ENCODE data around the gene RBM48.
"Not testable (repeated sequence)": the region's sequence is repeated elsewhere in the genome, so short reads cannot be mapped to it uniquely, and the experiment has no call there.

The RBM48 gene

DNA sequence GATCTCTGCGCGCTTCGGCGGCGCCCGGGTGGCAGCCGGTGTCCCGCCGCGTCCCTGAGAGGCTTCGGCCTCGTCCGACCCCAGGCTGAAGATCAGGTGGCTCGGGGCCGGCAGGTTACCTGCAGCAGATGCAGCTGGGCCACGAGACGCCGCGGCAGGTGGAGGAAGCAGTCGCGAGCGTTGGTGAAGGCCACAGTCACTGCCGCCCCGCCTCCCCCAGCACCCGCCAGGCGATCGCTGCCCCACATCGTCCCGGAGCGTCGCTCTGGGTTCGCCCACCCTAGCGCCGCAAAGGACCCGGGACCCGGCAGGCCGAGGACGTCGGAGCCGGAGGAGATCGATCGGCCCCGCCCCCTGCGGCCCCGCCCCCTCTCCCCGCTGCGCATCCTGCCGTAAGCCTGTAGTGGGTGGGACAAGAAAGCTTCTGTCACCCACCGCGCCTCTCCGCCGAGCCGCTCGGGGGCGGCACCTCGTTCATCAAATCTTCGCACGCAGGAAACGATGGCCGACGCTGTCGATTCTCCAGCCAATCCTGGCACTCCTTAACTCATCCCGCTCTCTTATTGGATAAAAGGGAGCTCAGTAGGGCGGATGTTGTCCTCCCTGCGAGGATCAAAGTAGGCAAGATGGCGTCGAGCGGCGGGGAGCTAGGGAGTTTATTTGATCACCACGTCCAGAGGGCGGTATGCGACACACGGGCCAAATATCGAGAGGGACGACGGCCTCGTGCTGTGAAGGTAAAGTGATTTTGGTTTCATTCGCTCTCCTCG is at the start of gene RBM48, which contains the start of gene PEX1:
Gene RBM48, plus strand, starts transcription at position 608 of the 770 bp plus-strand sequence. Its CDS starts 19 bp downstream, at position 627.
Gene PEX1, minus strand, starts transcription at position 333 of the 770 bp plus-strand sequence. Its CDS starts 85 bp downstream, at position 248.
- DNase-seq: peak; percentile 92

DNA sequence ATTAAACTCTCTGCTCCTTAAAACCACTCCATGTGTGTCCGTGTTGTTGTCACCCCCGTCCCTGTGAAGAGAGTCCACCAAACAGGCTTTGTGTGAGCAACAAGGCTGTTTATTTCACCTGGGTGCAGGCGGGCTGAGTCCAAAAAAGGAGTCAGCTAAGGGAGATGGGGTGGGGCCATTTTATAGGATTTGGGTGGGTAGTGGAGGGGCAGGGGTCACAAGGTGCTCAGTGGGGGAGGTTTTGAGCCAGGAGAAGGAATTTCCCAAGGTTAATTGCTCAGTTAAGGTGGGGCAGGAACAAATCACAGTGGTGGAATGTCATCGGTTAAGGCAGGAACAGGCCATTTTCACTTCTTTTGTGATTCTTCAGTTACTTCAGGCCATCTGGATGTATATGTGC is 49.4 kb upstream of the RBM48 start:
- DNase-seq: not testable (repeated sequence)

GRCh38 chr7:92483624-92484023 is 45.0 kb upstream of the RBM48 start:
- not testable (repeated sequence) for DNase-seq

DNA sequence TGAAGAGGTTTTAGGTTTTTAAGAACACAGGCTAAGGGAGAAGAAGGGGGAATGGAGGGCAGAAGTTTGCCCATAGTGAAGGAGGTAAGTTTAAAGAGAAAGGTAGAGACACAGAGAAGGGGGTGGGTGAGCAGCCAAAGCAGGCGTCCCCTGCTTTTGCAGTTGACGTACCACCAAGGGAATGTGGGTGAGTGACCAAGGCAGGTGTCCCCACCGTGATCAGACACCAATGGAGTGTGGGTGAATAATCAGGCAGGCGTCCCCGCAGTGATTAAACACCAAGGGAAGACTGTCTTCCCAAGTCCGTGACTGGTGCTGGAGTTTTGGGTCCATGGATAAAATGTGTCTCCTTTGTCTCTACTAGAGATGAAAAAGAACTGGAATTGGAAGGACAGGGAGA is 44.4 kb upstream of the RBM48 start:
- DNase-seq: not testable (repeated sequence)

- no peak for DNase-seq
Observed at GRCh38 chr7:92485267-92485892, 43.2 kb upstream of the RBM48 start.

DNA sequence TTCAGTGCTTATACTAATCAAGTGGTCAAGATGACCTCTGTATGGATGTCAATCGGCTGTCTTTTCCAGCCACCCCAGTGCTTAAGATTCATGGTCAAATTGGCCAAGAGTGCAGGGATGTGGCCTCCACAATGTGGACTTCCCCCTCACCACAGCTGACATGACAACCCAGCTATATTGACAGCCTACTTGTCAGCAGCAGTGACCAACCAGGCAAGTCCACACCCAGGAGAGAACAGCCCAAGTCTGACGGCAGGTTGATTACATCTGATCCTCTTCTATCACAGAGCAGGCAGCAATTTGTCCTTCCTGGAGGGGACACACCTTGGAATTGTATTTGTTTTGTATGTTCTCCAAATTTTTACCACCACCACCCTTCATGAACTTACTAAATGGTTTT is 42.6 kb upstream of the RBM48 start:
- DNase-seq: no peak

GRCh38 chr7:92487804-92488203 is 40.8 kb upstream of the RBM48 start:
- DNase-seq: no peak

- DNase-seq: no peak
Observed at GRCh38 chr7:92489634-92490033, 39.0 kb upstream of the RBM48 start.

DNA sequence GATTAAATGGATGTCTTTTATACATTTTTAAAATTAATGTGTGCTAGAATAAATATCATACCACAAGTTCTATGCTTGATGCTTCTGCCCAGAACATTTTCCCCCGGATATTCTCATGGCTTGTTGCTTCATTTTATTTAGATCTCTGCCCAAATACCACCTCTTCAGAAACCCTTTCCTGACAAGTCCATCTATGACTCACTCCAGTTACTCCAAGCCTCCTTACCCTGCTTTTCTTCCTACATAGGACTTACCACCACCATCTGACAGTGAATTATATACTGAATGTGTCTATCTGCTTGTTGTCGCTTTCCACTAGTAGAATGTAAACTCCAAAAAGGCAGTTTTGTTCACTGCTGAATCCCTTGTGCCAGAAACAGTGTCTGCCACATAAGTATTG is 31.7 kb upstream of the RBM48 start:
- DNase-seq: no peak

DNA sequence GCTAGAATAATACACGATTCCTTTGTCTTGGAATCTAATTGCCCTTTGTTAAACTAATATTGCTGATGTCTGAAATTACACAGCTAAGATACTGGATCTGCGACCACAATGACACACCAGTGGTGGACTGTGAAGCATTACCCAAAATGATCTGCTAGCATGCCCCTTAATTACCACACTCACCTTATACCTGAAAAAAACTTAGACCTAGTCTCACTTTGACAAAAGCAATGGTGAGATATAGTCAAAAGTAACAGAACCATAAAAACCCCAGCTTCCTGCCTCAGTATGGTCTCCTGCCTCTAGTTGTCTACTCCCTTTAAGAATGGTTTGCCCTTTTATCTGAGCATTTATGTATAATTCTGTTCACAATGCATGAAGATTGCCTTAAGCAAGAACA is 30.0 kb upstream of the RBM48 start:
- DNase-seq: no peak

- no peak for DNase-seq
Observed at GRCh38 chr7:92503767-92504166, 24.8 kb upstream of the RBM48 start.

GRCh38 chr7:92504563-92504962 is 24.0 kb upstream of the RBM48 start:
- DNase-seq: no peak

GRCh38 chr7:92506363-92506762 is 22.2 kb upstream of the RBM48 start:
- no peak for DNase-seq

DNA sequence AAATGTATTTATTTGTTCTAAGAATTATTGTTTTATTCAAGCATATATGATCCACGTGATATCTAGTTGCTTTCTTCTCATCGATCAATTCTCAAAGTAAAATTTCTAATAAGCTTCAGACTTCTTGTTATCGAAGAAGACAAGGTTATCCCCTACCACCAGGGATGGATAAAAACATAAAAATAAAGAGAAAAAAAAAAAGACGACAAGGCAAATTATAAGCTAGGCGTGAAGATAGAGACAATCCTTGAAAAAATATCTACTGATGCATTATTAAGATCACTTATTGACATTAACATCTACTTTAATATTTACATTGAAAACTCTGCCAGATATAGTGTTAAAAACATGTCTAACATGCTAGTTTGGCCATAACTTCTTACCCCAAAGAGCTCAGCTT is 19.6 kb upstream of the RBM48 start:
- DNase-seq: no peak

DNA sequence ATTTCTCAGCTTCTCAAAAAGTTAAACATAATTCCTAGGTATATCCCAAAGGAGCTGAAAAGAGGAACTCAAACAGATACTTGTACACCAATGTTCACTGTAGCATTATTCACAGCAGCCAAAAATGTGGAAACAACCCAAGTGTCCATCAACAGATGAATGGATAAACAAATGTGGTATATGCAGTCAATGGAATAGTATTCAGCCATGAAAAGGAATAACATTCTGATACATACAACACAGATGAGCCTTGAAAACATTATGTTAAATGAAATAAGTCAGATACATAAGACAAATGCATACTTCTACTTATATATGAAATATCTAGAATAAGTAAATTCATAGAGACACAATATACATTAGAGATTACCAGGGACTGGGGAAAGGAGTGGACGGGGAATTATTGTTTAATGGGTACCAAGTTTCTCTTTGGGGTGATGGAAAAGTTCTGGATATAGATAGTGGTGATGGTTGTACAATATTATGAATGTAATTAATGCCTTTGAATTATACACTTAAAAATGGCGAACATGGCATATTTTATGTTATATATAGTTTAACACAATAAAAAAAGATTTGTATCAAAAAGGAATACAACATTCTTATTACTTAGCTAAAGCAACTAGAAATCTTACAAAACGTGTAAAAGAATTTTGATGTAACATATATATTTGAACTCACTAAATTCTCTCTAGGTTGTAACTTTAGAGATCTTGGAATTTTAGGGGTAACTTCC is 15.3 kb upstream of the RBM48 start:
- DNase-seq: no peak

- no peak for DNase-seq
Observed at GRCh38 chr7:92517631-92518030, 11.0 kb upstream of the RBM48 start.

GRCh38 chr7:92520024-92520423 is 8.6 kb upstream of the RBM48 start:
- DNase-seq: no peak

DNA sequence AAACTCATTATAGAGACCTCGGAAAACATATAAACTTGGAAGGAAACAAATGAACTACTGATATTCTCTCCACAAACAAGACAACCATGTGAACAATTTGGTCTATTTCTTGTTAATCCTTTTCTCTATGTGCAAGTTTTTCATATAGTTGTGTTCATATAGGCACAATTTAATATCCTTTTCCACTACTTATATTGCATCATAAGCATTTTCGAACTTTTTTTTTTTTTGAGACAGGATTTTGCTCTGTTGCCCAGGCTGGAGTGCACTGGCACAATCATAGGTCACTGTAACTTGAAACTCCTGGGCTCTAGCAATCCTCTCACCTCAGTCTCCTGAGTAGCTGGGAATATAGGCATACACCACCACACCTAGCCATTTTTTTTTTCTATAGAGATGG is 5.5 kb upstream of the RBM48 start:
- DNase-seq: no peak

- DNase-seq: peak; percentile 40
Observed at GRCh38 chr7:92527300-92528187, 1.1 kb upstream of the RBM48 start.

- no peak for DNase-seq
Observed at GRCh38 chr7:92528958-92529264, 316 bp downstream of the RBM48 start.

DNA sequence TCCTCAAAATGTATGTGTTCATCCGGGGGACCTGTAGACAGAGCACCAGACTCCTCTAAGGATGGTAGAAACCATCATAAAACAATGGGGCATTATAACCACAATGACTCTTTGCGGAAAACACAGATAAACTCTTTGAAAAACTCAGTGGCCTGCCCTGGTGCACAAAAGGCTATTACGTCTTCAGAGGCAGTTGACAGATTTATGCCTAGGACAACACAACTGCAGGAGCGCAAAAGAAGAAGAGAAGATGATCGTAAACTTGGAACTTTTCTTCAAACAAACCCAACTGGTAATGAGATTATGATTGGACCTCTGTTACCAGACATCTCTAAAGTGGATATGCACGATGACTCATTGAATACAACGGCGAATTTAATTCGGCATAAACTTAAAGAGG is 6.0 kb downstream of the RBM48 start:
- DNase-seq: no peak

- not testable (repeated sequence) for DNase-seq
Observed at GRCh38 chr7:92543542-92543941, 14.9 kb downstream of the RBM48 start.

- not testable (repeated sequence) for DNase-seq
Observed at GRCh38 chr7:92545116-92545515, 16.5 kb downstream of the RBM48 start.
